Skin epidermis (tissue), 12 donors: ENCODE results near the gene IL17REL.

Experiments used
- H3K27ac ChIP-seq, 21 experiments: fragments of 200-600 bp; sonication (generic) in 11 of 21; one replicate each; pipeline ENCODE4 v1.5.0; 2020; ENCODE audit warnings: mild to moderate bottlenecking in 3 of 21, inconsistent platforms in 2 of 21, moderate library complexity in 2 of 21
- H3K4me3 ChIP-seq, 7 experiments: fragments of 200-600 bp; sonication (generic) in 2 of 7; one replicate each; pipeline ENCODE4 v1.5.0; 2020; ENCODE audit warnings: inconsistent platforms in 2 of 7, mild to moderate bottlenecking in 2 of 7, moderate library complexity in 1 of 7

The IL17REL gene

GRCh38 chr22:50030297-50031188, 18.0 kb upstream of the IL17REL start:
- H3K4me3 ChIP-seq, result peak overlapping the region in 1 of 7 experiments; percentile 10
- peak overlapping the region in 1 of 21 experiments; percentile 9 for H3K27ac ChIP-seq

- H3K27ac ChIP-seq, result no peak overlapping the region
- H3K4me3 ChIP-seq, result no peak overlapping the region
These were observed 15.3 kb upstream of the IL17REL start for GRCh38 chr22:50027639-50028537.

- H3K4me3 ChIP-seq, result no peak overlapping the region
- no peak overlapping the region for H3K27ac ChIP-seq
These were observed 13.4 kb upstream of the IL17REL start for GRCh38 chr22:50025993-50026392.

GRCh38 chr22:50022171-50022819, 9.7 kb upstream of the IL17REL start:
- Histone ChIP-seq H3K27ac (no peak overlapping the region), H3K4me3 (no peak overlapping the region)

GRCh38 chr22:50020606-50021005, 8.0 kb upstream of the IL17REL start:
- H3K27ac ChIP-seq, result no peak overlapping the region
- H3K4me3 ChIP-seq, result no peak overlapping the region

- peak overlapping the region in 2 of 21 experiments; percentile 18 to 74 for H3K27ac ChIP-seq
- H3K4me3 ChIP-seq, result no peak overlapping the region
These were observed 6.8 kb upstream of the IL17REL start for GRCh38 chr22:50019316-50019715.

GRCh38 chr22:50018608-50019285, 6.2 kb upstream of the IL17REL start:
- H3K27ac ChIP-seq, result peak overlapping the region in 4 of 21 experiments; percentile 17 to 74 (median 40)
- no peak overlapping the region for H3K4me3 ChIP-seq

GRCh38 chr22:50017701-50018224, 5.2 kb upstream of the IL17REL start:
- Histone ChIP-seq H3K27ac (peak overlapping the region in 4 of 21 experiments; percentile 5 to 74 (median 48)), H3K4me3 (no peak overlapping the region)

GRCh38 chr22:50016988-50017700, 4.6 kb upstream of the IL17REL start:
- Histone ChIP-seq H3K4me3 (no peak overlapping the region), H3K27ac (peak overlapping the region in 7 of 21 experiments; percentile 3 to 74 (median 42))

- Histone ChIP-seq H3K27ac (peak overlapping the region in 7 of 21 experiments; percentile 3 to 74 (median 40)), H3K4me3 (no peak overlapping the region)
These were observed 3.9 kb upstream of the IL17REL start for GRCh38 chr22:50016308-50016987.

- Histone ChIP-seq H3K27ac (peak overlapping the region in 4 of 21 experiments; percentile 11 to 74 (median 25)), H3K4me3 (peak overlapping the region in 1 of 7 experiments; percentile 18)
These were observed 3.1 kb upstream of the IL17REL start for GRCh38 chr22:50015451-50016307.

GRCh38 chr22:50014655-50015401, 2.3 kb upstream of the IL17REL start:
- Histone ChIP-seq H3K27ac (peak overlapping the region in 2 of 21 experiments; percentile 44 to 62), H3K4me3 (peak overlapping the region in 4 of 7 experiments; percentile 3 to 18 (median 14))

- peak overlapping the region in 1 of 21 experiments; percentile 44 for H3K27ac ChIP-seq
- peak overlapping the region in 1 of 7 experiments; percentile 15 for H3K4me3 ChIP-seq
These were observed 1.5 kb upstream of the IL17REL start for GRCh38 chr22:50014053-50014501.

- H3K27ac ChIP-seq, result peak overlapping the region in 6 of 21 experiments; percentile 18 to 70 (median 36)
- peak overlapping the region in 1 of 7 experiments; percentile 28 for H3K4me3 ChIP-seq
These were observed 936 bp downstream of the IL17REL start for GRCh38 chr22:50011447-50012210.
